Kidney (tissue), 14 donors: ENCODE data around the gene ATP5PB. TPM values are rescaled to one million over a fixed set of nuclear protein-coding genes. Genes with fewer than 3 reads are reported as not detected.

Source experiments
- DNase-seq, 5 donors: peaks; one replicate each; pipeline ENCODE4 v3.0.0-alpha.2; 2013 to 2020
- FAIRE-seq: peaks from 2 replicates; lab custom pipeline; 2012; peaks lifted over from hg19 to GRCh38; lab: Jason Lieb, UNC
- H3K27ac ChIP-seq, 2 donors: one replicate each; pipeline ENCODE4 v1.7.0; 2013; ENCODE audit warnings: low read depth in 2 of 2, low read length in 2 of 2, inconsistent platforms in 1 of 2
- H3K27me3 ChIP-seq: one replicate; pipeline ENCODE4 v1.7.1; 2013; ENCODE audit warnings: low read length, inconsistent platforms; ENCODE audit not compliant: control insufficient read depth, insufficient read depth
- H3K36me3 ChIP-seq, 3 donors: one replicate each; pipeline versions ENCODE4 v1.7.0 to v1.7.1; 2013; ENCODE audit warnings: low read length in 3 of 3, control low read depth in 1 of 3, inconsistent platforms in 1 of 3; ENCODE audit not compliant: insufficient read depth in 3 of 3, control insufficient read depth in 2 of 3
- H3K4me1 ChIP-seq, 3 donors: one replicate each; pipeline versions ENCODE4 v1.7.0 to v1.7.1; 2013; ENCODE audit warnings: low read length in 3 of 3, inconsistent platforms in 1 of 3, low read depth in 1 of 3; ENCODE audit not compliant: control insufficient read depth in 2 of 3, insufficient read depth in 2 of 3
- H3K4me3 ChIP-seq, 3 donors: one replicate each; pipeline versions ENCODE4 v1.7.0 to v1.8.1; 2013; ENCODE audit warnings: low read length in 3 of 3, control low read depth in 1 of 3, inconsistent platforms in 1 of 3
- H3K9ac ChIP-seq, 3 donors: one replicate each; pipeline versions ENCODE4 v1.7.0 to v1.7.1; 2013; ENCODE audit warnings: low read length in 3 of 3, control low read depth in 1 of 3, inconsistent platforms in 1 of 3
- H3K9me3 ChIP-seq, 3 donors: one replicate each; pipeline versions ENCODE4 v1.7.0 to v1.7.1; 2013; ENCODE audit warnings: low read length in 3 of 3, control low read depth in 1 of 3, inconsistent platforms in 1 of 3; ENCODE audit not compliant: control insufficient read depth in 2 of 3, insufficient read depth in 1 of 3
- CTCF ChIP-seq: IDR thresholded peaks from 3 replicates; pipeline ENCODE4 v1.5.1; 2012; ENCODE audit warnings: mild to moderate bottlenecking, moderate library complexity, borderline replicate concordance; ENCODE audit not compliant: insufficient read depth; ENCODE audit errors: extremely low read depth
- intact Hi-C: fragments of 100-400 bp; cut with DNase I; formaldehyde crosslinking; loops from one replicate; pipeline ENCODE4 v1.11.1; 2022
- polyA plus RNA-seq: library from polyadenylated mRNA; stranded (reverse); fragments of 350-450 nt; fragmentation: Illumina TruSeq; extraction: RNeasy Lipid Tissue Mini Kit (QIAGEN cat#74804); gene quantifications from one replicate; pipeline ENCODE4 v1.2.3, GENCODE V29; 2014; ENCODE audit warnings: low read depth, low replicate concordance; ENCODE audit not compliant: insufficient read depth
- total RNA-seq: library from RNA; stranded (reverse); fragmentation: NEBNext Ultra II Directional; extraction: Animal tissue kit (Norgen Biotek cat#: 25700); gene quantifications from one replicate; pipeline ENCODE4 v1.2.1, GENCODE V29; 2021
- donor health status: control.
- donor health status: control.
- donor health status: control.
- donor health status: control.
- donor health status: control.
- donor health status: DM: yes; HTN: yes; CAD: no.
- donor health status: Normal renal cell carcinoma (clear cell type).

ATP5PB gene
- total and polyA plus RNA-seq, 2 donors from 2014 or later, result 207 to 791 TPM

GRCh38 chr1:111499026-111499785, 49.9 kb downstream of the ATP5PB start:
- DNase-seq (no peak), FAIRE-seq (no peak)
- TF ChIP-seq CTCF, result no peak
- intact Hi-C loops, result no loop called here
- Histone ChIP-seq H3K36me3 (no peaks in the 10 kb centered on the region), H3K9me3 (no peaks in the 10 kb centered on the region), H3K4me3 (no peak overlapping the region), H3K4me1 (peaks cover 0 to 2% (median 0%) of the 10 kb centered on the region in 3 donors), H3K27me3 (no peaks in the 10 kb centered on the region), H3K9ac (no peak overlapping the region), H3K27ac (no peak overlapping the region)

GRCh38 chr1:111501645-111502044, 52.4 kb downstream of the ATP5PB start:
- H3K4me3 ChIP-seq, result no peak overlapping the region
- intact Hi-C loops, result no loop called here
- FAIRE-seq (no peak), DNase-seq (no peak)
- H3K27ac ChIP-seq, result no peak overlapping the region
- no peaks in the 10 kb centered on the region for H3K36me3 ChIP-seq
- no peak for TF ChIP-seq CTCF
- H3K27me3 ChIP-seq, result no peaks in the 10 kb centered on the region
- H3K9me3 ChIP-seq, result no peaks in the 10 kb centered on the region
- peaks cover 0 to 2% (median 0%) of the 10 kb centered on the region in 3 donors for H3K4me1 ChIP-seq
- no peak overlapping the region for H3K9ac ChIP-seq

GRCh38 chr1:111503585-111504060, 54.4 kb downstream of the ATP5PB start, which contains the start of the genes ADORA3 and TMIGD3:
TSS of gene ADORA3 (minus strand) at chr1:111503633. CDS start at chr1:111503354, 279 bp downstream.
TSS of gene TMIGD3 (minus strand) at chr1:111503633. CDS start at chr1:111503354, 279 bp downstream.
- no peak for TF ChIP-seq CTCF
- peaks cover 0 to 12% (median 4%) of the 10 kb centered on the region in 3 donors for H3K4me1 ChIP-seq
- FAIRE-seq (no peak), DNase-seq (no peak)
- intact Hi-C loops, result no loop called here
- no peak within 1 kb of the TSS for H3K4me3 ChIP-seq
- no peaks in the 10 kb centered on the region for H3K36me3 ChIP-seq
- H3K27ac ChIP-seq, result no peak within 1 kb of the TSS
- H3K27me3 ChIP-seq, result no peaks in the 10 kb centered on the region
- no peaks in the 10 kb centered on the region for H3K9me3 ChIP-seq
- H3K9ac ChIP-seq, result no peak within 1 kb of the TSS
